NCI-H146 treated with DMSO at 0.1 percent for 48 hours (cell line): ENCODE measurements around the gene SPSB3.

Source experiments
- DNase-seq: peaks from one replicate; lab custom pipeline; 2025; ENCODE audit not compliant: unreplicated experiment; lab: John Stamatoyannopoulos, UW

SPSB3 gene

DNA sequence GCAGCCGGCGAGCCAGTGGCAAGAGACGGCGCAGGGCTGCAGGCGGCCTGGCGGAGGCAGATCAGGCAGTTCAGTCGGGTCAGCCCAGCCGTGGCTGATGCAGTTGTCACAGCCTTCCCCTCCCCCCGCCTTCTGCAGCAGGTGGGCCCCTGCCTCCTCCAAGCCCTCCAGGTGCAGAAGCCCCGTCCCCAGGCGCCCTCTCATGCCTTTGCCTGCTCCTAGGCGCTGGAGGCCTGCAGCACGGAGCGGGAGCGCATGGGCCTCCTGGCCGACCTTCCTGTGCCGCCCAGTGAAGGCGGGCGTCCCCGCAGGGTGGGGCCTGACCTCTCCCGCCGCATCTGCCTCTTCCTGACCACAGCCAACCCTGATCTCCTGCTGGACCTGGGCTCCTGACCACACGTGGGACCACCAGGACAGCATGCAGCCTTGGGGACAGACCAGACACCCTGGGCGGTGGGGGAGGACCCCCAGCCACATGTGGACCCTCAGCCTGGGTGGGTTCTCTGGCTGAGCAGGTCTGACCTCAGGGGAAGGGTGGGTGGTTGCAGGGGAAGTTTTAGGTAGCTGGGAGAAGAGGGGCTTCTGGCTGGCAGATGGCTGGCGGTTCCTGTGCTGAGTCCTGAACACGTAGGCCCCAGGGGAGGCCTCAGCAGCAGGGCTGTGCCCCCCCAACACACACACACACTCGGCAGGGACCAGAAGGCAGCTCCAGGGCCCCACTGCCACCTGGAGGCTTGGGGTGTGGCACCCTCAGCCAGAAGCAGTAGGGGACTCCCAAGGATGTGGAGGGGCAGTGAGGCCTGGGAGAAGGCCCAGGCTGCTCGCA lies 6.3 kb downstream of the SPSB3 start:
- no peak for DNase-seq

DNA sequence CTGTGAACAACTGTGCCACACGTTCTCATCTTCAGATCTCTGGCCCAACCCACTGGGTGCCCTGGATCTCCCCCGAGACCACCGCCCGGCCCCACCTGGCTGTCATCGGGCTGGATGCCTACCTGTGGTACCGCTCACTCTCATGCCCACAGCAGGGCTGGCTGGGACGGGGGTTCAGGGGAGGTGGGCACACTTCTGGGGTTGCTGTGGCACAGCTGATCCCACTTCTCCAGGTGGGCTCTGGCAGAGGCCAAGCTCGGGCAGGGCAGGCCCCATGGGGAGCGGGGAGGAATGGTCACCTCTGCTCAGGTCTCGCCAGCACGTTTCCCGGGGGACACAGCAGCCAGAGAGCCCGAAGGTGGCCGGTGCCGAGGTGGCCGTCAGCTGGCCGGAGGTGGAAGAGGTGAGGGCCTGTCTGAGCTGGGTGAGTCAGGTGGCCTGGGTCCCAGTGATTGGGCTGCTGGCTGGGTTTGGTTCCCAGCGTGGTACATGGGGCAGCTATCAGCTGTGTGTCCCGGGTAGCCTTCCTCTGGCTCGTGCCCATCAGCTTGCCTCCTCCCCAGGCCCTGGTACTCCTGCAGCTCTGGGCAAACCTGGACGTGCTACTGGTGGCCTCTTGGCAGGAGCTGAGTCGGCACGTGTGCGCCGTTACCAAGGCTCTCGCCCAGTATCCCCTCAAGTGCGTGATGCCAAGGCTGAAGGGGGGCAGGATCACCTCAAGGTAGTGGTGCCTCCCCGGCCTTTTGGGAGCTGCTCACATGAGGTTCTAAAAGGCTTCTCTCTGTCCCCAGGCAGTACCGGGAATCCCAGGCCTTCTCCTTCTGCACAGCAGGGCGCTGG lies 7.1 kb downstream of the SPSB3 start:
- no peak for DNase-seq

DNA sequence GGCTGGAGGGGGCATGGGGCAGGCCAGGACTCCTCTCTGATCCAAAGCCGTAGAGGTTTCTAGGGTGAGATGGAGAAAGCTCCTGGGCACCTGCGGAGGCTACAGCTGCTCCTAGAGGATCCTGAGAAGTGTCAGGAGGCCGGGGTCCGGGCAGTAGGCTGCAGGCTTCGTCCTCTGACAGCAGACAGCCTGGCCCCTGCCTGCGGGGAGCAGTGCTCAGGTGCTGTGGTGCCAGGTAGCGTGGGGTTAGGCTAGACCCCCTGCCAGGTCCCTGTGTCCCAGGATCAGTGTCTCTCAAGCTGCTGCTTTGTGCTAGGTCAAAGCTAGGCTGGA lies 8.0 kb downstream of the SPSB3 start:
- no peak for DNase-seq

DNA sequence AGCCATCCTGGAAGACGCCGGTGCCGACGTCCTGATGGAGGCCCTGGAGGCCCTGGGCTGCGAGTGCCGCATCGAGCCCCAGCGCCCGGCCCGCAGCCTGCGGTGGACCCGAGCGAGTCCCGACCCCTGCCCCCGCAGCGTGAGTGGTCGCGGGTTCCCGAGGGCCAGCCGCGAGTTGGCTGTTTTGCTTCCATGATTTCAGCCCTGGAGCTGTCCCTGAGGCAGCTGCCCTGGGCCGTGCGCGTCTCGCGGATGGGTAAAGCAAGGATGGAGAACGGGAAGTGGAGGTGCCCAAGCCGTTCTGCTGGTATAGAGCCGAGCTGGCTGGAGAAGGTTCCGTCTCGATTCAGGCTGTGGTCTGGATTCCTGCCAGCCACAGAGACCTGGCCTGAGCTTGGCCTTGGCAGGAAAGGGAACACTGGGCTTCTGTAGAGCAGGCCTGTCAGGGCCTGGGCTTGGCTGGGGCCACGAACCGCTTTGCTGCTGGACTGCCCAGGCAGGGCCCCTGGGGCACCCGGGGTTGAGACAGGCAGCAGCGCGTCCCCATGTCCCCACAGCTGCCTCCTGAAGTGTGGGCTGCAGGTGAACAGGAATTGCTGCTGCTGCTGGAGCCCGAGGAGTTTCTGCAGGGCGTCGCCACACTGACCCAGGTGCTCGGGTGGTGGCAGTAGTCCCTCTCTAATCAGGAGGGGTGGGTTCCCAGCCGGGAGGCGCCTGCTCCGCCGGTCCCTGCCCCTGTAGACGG lies 8.5 kb downstream of the SPSB3 start:
- peak; percentile 10 for DNase-seq

DNA sequence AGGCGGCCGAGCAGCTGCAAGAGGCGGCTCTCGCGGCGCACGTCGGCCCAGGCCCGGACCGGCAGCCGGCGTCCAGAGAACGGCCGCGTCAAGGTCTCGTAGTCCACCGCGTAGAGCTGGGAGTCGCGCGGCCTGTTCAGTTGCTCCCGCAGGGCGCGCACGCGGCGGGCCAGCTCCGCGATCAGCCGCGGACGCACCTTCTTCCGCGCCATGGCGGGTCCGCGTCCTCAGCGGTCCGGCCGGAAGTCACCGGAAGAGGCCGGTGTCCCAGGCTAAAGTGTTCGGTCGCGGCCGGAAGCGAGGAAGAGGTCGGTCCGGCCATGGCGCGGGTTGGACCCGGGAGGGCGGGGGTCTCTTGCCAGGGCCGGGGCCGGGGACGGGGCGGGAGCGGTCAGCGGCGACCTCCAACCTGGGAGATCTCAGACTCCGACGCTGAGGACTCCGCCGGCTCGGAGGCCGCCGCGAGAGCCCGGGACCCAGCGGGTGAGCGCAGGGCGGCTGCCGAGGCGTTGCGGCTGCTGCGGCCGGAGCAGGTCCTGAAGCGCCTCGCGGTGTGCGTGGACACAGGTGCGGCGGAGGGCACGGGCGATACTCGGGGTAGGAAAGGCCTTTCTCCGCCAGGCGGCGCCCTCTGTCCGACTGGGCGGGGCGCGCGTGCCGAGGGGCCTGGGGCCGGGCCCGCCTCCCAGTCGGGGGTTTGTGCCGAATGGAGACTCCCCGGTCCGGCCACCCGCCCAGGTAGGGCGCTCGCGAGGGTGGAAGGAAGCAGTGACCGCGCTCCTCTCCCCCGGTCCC lies 9.3 kb downstream of the SPSB3 start, which contains the start of gene MRPS34:
Gene MRPS34, minus strand, starts transcription at position 227 of the 795 bp plus-strand sequence. Its CDS starts 15 bp downstream, at position 212.
- DNase-seq, result peak; percentile 80

DNA sequence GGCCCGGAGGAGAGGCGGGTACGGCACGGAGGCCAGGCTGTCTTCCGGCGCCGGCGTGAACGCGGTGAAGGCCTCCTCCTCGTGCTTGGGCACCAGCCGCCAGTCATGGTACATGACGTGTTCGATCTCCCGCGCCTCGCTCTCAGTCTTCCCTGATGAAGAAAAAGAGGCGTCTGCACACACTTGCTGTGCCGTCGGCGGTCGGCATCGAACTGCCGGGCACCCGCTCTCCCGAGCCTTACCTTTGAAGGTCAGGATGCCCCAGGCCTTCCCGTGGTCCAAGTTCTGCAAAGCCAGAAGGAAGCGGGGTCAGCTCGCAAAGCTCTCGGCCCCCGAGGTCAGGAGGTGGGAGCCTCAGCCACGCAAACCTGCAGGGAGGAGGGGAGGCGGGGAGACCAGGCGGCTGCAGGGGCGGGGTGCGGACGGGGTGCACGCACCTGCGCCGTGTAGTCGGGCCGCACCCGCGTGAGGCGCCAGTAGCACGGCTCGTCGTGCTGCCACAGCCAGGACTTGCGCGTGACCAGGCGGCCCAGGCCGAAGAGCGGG lies 9.9 kb downstream of the SPSB3 start, which contains the start of gene EME2:
Gene EME2, plus strand, starts transcription at position 449 of the 546 bp plus-strand sequence. CDS start 418 bp downstream, outside the sequence.
- peak; percentile 25 for DNase-seq

DNA sequence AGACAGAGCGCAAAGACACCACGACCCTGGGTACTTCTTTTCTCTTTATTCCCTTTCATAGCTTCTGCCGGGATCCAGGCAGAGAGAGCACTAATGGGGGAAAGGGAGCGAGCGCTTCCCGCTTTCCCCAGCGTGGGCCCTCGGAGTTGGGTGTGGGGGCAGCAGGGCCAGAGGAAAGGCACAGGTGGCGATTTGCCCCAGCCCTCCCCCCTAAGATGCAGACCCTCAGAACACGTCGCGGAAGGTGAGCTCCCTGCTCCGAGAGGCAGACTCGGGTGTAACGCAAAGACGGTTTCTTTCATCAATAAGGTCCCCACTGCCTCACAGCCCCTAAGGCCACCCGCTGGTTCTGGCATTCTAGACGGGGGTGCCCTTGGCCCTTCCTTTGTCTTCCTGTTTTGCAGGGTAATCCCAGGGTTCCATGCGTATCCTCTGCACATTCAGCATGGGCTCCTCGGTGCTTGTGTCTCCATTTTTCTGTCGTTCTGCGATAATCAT lies 10.5 kb downstream of the SPSB3 start:
- peak; percentile 21 for DNase-seq

DNA sequence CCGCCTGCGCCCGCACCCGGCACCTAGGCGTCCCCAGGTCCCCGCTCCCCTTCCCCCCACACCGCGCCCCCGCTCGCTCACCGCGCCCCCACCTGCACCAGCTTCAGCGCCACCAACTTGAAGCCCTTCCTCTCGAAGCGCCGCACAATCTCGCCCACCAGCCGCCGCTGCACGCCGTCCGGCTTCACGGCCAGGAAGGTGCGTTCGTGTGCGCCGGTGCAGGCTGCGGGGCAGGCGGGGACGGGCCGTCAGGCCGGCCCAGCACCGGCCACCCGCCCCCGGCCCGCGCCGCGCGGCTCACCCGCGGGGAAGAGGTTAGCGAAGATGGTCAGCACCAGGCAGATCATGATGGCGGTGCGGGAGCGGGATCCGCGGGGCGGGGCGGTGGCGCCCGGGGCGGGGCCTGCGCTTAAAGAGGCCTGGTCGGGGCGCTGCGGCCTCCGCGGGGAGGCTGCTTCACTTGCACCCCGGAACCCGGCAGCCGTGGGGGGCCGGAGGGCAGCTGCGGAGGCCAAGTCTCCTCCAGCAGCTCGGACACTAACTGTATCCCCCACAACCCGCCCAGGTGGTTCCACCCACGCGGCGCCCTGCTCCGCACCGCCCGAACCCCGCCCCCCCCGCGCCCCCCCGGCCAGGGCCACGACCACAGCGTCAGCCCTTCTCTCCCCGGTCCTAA lies 11.0 kb downstream of the SPSB3 start, which contains the start of gene NME3:
Gene NME3, minus strand, starts transcription at position 356 of the 676 bp plus-strand sequence. Its CDS starts 9 bp downstream, at position 347.
- peak; percentile 34 for DNase-seq

DNA sequence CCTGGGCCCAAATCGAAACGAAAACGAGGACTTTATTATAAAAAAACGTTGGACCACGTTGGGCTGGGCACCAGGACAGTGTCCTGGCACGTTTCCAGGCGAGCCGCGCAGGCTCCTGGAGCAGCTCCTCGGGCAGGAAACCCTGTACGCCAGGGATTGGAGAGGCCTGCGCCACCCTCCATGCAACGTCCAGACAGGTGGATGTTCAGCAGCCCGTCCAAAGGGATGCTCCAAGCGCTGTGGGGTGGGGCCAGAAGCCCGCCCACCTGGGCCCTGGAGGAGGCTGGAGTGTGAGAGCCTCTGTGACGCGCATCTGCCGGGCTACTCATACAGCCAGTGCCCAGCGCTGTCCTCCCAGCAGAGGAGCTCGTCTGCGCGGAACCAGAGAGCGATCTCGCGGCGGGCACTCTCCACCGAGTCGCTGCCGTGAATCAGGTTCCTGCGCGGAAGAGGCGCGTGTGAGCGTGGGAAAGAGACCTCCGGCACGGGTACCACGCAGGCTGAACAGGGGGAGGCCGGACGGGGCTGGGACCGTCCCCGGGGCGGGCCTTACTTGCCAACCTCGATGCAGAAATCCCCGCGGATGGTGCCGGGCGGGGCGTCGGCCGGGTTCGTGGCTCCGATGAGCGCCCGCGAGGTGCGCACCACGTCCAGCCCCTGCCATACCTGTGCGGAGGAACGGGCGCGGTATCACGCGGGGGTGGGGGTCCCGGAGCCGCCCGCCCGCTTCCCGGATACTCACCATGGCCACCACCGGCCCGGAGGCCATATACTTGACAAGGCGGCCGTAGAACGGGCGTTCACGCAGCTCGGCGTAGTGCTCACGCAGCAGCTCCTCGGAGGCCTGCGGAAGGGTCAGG lies 11.8 kb downstream of the SPSB3 start:
- no peak for DNase-seq

DNA sequence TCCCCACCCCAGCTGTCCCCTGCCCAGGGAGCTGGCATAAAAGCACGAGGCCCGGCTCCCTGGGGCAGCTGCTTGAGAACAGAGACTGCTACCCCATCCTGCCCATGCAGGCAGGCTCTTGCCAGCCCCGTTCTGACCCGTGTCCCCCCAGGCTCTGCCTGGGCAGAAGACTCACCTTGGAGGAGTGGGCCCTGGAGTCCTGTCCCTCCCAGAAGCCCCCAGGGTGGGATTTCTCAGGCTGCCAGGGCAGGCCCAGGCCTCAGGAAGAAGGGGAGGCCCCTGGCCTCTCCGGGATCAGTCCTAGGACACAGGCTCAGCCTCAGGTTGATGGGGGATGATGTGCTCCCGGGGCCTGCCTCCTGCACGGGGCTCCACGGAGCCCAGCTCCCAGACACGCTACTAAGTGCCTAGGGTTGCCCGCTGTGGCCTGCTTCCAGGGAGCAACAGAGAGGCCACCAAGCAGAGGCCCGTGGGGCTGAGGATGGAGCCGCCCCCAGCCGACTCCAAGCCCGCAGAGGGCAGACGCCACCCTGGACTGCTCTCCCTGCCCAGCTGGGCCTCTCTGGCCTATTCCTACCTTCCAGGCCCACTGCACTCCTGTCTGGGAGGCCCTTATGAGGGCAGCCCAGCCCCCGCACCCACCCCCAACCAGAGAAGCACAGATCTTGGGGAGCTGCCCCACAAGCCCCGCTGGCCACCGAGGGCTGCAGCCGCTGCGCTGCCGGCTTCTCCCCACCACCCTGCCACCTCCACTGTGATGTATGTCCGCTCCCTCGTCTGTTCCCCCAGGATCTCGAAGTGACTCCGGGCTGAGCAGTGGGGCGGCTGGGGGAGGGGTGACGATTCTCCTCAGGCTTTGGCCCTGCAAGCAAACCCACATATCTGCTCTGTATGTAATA lies 12.7 kb downstream of the SPSB3 start:
- no peak for DNase-seq

DNA sequence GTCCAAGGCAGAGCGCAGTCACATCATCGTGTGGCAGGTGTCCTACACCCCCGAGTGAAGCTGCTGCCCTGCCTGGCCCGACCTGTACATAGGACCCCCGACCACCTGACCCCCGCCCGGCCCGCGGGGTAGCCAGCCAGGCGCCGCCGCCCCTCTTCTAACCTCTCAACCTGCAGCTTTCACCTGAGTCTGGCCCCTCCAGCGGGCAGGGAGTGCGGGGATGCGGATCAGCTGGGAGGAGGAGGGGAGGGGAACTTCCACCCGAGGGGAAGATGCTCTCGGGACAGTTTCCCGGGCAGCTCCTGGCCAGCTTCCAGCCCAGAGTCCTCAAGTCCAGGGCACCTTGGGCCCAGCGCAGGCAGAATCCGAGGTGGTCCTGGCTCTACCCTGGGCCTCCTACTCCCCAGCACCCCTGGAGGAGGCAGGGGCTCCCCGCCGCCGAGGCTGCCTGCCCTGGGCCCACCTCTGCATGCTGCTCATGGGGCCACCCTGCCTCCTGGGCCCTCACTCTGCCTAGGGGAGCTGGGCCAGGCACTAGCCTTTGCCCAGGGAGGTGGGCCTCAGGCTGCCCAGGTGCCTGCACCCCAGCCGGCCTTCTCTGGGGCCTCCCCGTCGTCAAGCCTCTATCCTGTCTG lies 13.5 kb downstream of the SPSB3 start:
- no peak for DNase-seq

DNA sequence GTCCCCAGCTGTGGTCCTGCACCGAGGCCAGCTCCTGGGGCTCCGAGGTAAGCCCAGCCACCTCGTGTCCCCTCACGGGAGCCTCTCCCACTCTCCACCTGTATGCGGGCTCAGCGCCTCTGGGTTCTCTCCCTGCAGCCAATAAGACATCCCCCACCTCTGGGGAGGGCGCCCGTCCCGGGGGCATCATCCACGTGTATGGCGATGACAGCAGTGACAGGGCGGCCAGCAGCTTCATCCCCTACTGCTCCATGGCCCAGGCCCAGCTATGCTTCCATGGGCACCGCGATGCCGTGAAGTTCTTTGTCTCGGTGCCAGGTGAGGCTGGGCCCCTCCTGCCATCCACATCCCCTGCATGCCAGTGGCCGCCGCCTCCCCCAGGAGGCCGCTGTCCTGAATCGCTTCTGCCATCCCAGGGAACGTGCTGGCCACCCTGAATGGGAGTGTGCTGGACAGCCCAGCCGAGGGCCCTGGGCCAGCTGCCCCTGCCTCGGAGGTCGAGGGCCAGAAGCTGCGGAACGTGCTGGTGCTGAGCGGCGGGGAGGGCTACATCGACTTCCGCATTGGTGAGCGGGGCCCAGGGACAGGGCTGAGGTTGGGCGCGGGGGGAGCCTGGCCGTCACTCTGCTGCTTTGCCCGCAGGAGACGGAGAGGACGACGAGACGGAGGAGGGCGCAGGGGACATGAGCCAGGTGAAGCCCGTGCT lies 14.2 kb downstream of the SPSB3 start:
- DNase-seq, result no peak

DNA sequence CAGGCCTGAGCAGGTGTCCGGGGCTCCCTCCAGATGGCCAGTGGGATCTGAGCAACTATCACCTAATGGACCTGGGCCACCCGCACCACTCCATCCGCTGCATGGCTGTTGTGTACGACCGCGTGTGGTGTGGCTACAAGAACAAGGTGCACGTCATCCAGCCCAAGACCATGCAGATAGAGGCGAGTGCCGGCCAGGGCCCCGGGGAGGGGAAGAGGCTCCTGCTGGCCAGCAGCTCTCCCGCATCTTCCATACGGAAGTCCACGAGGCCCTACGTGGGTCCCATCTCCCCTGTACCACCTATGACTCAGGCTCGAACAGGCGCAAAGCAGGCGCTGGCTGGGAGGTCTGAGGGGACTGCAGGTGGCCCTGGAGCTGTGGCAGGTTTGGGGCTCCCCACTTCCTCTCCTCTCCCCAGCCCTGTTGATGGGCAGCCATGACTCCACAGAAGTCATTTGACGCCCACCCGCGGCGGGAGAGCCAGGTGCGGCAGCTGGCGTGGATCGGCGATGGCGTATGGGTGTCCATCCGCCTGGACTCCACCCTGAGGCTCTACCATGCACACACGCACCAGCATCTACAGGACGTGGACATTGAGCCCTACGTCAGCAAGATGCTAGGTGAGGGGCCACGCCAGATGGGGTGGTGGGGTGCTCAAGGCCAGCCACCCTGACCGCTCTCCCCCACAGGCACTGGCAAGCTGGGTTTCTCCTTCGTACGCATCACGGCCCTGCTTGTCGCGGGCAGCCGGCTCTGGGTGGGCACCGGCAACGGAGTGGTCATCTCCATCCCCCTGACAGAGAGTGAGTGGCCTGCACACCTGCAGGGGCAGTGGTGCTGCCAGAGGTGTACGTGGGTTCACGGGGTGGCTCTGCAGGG lies 15.0 kb downstream of the SPSB3 start:
- DNase-seq, result no peak

DNA sequence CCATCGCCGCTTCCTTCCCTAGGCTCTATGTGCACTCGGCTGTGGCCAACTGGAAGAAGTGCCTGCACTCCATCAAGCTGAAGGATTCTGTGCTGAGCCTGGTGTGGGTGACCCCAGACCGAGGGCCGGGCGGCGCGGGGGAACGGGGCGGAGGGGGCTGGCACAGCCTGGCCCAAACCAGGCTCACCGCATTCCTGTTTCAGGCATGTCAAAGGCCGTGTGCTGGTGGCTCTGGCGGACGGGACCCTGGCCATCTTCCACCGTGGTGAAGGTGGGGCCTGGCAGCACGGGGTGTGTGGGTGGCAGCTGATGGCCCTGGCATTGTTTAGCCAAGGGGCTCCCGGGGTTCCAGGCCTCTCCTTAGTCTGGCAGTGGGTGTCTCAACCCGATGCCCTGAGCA lies 15.7 kb downstream of the SPSB3 start:
- DNase-seq, result no peak

DNA sequence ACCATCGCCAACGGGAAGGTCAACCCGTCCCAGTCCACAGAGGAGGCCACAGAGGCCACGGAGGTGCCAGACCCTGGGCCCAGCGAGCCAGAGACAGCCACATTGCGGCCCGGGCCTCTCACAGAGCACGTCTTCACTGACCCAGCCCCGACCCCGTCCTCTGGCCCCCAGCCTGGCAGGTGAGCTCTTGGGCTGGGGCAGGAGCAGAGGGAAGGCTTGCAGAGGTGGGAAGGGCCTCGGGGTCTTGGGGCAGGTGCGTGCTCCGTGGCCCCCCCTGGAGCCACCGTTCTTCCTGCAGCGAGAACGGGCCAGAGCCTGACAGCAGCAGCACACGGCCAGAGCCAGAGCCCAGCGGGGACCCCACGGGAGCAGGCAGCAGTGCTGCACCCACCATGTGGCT lies 16.1 kb downstream of the SPSB3 start:
- no peak for DNase-seq
